Activated CD8-positive, alpha-beta T cell treated with anti-CD3 and anti-CD28 coated beads, Interleukin-2, amount 10 ng/mL, durations not matched to agents 7 days and 5 days (primary cell): ENCODE measurements around the gene CCDC28A. TPM values are rescaled to one million over a fixed set of nuclear protein-coding genes. Genes with fewer than 3 reads are reported as not detected.
"Not testable (repeated sequence)": the region's sequence is repeated elsewhere in the genome, so short reads cannot be mapped to it uniquely, and the experiment has no call there.

Source experiments
- ATAC-seq: fragments of 150-1000 bp; cut with Tn5 transposase; one replicate; pipeline ENCODE4 v1.10.0; 2021; ENCODE audit warnings: moderate library complexity
- CTCF ChIA-PET: fragments of 350-600 bp; sonication (Branson Sonifier 250); formaldehyde crosslinking; loops from one replicate; lab custom pipeline; 2021; ENCODE audit warnings: antibody characterized with exemption; lab: Charles Lee
- POLR2A ChIA-PET: fragments of 350-600 bp; sonication (Branson Sonifier 250); formaldehyde crosslinking; loops from one replicate; lab custom pipeline; 2021; ENCODE audit warnings: antibody characterized with exemption; lab: Charles Lee
- DNase-seq: peaks from one replicate; pipeline ENCODE4 v3.0.0-alpha.2; 2020
- H3K27ac Mint-ChIP-seq: one replicate; pipeline ENCODE4 v1.8.0; 2021; ENCODE audit warnings: mild to moderate bottlenecking, mixed read lengths
- H3K27me3 Mint-ChIP-seq: one replicate; pipeline ENCODE4 v1.8.0; 2021; ENCODE audit warnings: low read depth, mixed read lengths
- H3K36me3 Mint-ChIP-seq: one replicate; pipeline ENCODE4 v1.8.0; 2021; ENCODE audit warnings: low read depth, mixed read lengths
- H3K4me1 Mint-ChIP-seq: one replicate; pipeline ENCODE4 v1.8.0; 2021; ENCODE audit warnings: low read depth, mixed read lengths
- H3K4me3 Mint-ChIP-seq: one replicate; pipeline ENCODE4 v1.8.0; 2021; ENCODE audit warnings: mild to moderate bottlenecking, mixed read lengths
- H3K9me3 Mint-ChIP-seq: one replicate; pipeline ENCODE4 v1.8.0; 2022; ENCODE audit warnings: mixed read lengths; ENCODE audit not compliant: insufficient read depth
- total RNA-seq, 2 experiments: library from RNA; stranded (reverse); gene quantifications; one replicate each; pipeline ENCODE4 v1.2.3, GENCODE V29; 2021

The CCDC28A gene
- total RNA-seq = 10 to 100 TPM; 17.4 to 19.2 TPM

GRCh38 chr6:138773177-138774091 is at the start of gene CCDC28A:
Gene CCDC28A, plus strand, starts transcription at chr6:138773769. Its CDS starts 2,352 bp downstream, at chr6:138776121.
- CTCF ChIA-PET = interaction anchor here (0.7 to 2.1 kb wide), 6 partner anchors 9 to 328 kb away, joined by 3 to 8 read pairs (median 5); no protein-coding TSS in a partner anchor
- DNase-seq = peak; percentile 95
- Mint-ChIP-seq H3K27ac (peak within 1 kb of the TSS; percentile 100), H3K36me3 (no peaks in the 10 kb centered on the region), H3K4me1 (peaks cover 18% of the 10 kb centered on the region), H3K27me3 (no peaks in the 10 kb centered on the region), H3K9me3 (no peaks in the 10 kb centered on the region), H3K4me3 (peak within 1 kb of the TSS; percentile 95)
- POLR2A ChIA-PET = interaction anchor here (0.6 to 2.6 kb wide), 11 partner anchors 51 to 1526 kb away, joined by 3 to 23 read pairs (median 4); partner anchors contain the start of gene CITED2
- ATAC-seq = peak; percentile 89

- CTCF ChIA-PET = interaction anchor here (1.0 kb wide), 1 partner anchor 11 kb away, joined by 3 read pairs; no protein-coding TSS in a partner anchor
These were observed 49.6 kb upstream of the CCDC28A start for GRCh38 chr6:138724015-138724414.

DNA sequence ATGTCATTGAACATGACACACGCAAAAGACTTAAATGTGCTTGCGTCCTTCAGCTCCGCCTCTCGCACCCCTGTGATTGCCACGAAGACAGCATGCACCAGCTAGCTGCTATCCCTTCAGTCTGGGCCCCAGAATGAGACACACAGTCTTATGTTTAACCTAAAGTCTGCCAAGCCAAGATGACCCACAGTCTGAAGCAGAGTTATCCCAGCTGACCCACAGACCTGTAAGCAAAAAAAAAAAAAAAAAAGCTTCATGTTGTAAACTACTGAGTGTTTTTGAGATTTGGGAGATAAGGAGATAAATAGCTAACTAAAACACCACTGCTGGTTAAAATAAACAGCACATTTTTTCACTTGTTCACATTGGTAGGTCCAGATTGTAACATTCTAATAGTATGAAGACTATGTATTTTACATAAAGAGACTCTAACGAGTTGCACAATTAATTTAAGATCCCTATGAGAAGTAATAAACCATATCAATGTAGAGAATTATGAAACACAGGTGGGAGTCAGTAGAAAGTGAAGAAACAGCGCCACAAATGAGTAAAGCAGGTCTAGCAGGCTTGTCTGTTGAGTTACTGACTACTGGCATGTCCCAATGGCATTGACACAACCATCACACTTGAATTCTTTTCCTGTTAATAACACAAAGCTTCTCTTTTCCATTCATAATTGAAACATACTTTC is 47.4 kb upstream of the CCDC28A start:
- DNase-seq = no peak
- no peak overlapping the region for H3K27ac Mint-ChIP-seq

More at GRCh38 chr6:138724015-138724414, 49.6 kb upstream of the CCDC28A start:
- Mint-ChIP-seq H3K27me3 (peaks cover 5% of the 10 kb centered on the region), H3K36me3 (no peaks in the 10 kb centered on the region), H3K4me1 (peaks cover 2% of the 10 kb centered on the region), H3K4me3 (no peak overlapping the region), H3K27ac (no peak overlapping the region), H3K9me3 (no peaks in the 10 kb centered on the region)
- no peak for ATAC-seq
- POLR2A ChIA-PET = no interaction called here
- no peak for DNase-seq

GRCh38 chr6:138726757-138727097 is 46.8 kb upstream of the CCDC28A start:
- CTCF ChIA-PET = interaction anchor here (1.8 kb wide), 1 partner anchor 35 kb away, joined by 5 read pairs; no protein-coding TSS in a partner anchor

More for the DNA sequence above, 47.4 kb upstream of the CCDC28A start:
- H3K27me3 Mint-ChIP-seq = peaks cover 3% of the 10 kb centered on the region
- no peaks in the 10 kb centered on the region for H3K36me3 Mint-ChIP-seq
- no peak for ATAC-seq
- ChIA-PET CTCF (interaction anchor here (1.8 kb wide), 1 partner anchor 34 kb away, joined by 5 read pairs; no protein-coding TSS in a partner anchor), POLR2A (no interaction called here)
- peaks cover 2% of the 10 kb centered on the region for H3K4me1 Mint-ChIP-seq
- H3K4me3 Mint-ChIP-seq = no peak overlapping the region
- H3K9me3 Mint-ChIP-seq = no peaks in the 10 kb centered on the region

DNA sequence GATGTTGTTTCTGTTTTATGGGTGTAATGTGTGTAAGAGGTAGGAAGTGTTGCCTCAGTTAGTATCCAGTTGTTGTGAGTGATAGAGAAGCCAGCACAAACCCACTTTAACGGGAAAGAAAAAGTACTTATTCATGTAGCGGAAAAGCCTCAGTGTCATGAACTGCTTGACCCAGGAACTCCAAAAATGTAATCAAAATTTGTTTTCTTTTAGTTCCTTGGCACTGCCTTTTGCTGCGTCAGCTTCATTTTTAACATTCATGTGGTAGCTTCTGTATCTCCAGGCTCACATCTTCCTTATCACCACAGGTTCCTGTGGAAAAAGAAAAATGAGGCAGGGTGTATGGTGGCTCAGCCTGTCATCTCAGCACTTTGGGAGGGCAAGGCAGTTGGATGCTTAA is 46.4 kb upstream of the CCDC28A start:
- no peaks in the 10 kb centered on the region for H3K36me3 Mint-ChIP-seq
- peaks cover 3% of the 10 kb centered on the region for H3K27me3 Mint-ChIP-seq
- POLR2A ChIA-PET = no interaction called here
- no peak overlapping the region for H3K4me3 Mint-ChIP-seq
- H3K27ac Mint-ChIP-seq = no peak overlapping the region
- no peaks in the 10 kb centered on the region for H3K9me3 Mint-ChIP-seq
- CTCF ChIA-PET = interaction anchor here (1.8 kb wide), 1 partner anchor 35 kb away, joined by 5 read pairs; no protein-coding TSS in a partner anchor
- H3K4me1 Mint-ChIP-seq = peaks cover 2% of the 10 kb centered on the region
- ATAC-seq (no peak), DNase-seq (no peak)

More at GRCh38 chr6:138726757-138727097, 46.8 kb upstream of the CCDC28A start:
- H3K9me3 Mint-ChIP-seq = no peaks in the 10 kb centered on the region
- POLR2A ChIA-PET = no interaction called here
- H3K27ac Mint-ChIP-seq = no peak overlapping the region
- no peaks in the 10 kb centered on the region for H3K36me3 Mint-ChIP-seq
- DNase-seq (no peak), ATAC-seq (no peak)
- no peak overlapping the region for H3K4me3 Mint-ChIP-seq
- peaks cover 2% of the 10 kb centered on the region for H3K4me1 Mint-ChIP-seq
- H3K27me3 Mint-ChIP-seq = peaks cover 3% of the 10 kb centered on the region

DNA sequence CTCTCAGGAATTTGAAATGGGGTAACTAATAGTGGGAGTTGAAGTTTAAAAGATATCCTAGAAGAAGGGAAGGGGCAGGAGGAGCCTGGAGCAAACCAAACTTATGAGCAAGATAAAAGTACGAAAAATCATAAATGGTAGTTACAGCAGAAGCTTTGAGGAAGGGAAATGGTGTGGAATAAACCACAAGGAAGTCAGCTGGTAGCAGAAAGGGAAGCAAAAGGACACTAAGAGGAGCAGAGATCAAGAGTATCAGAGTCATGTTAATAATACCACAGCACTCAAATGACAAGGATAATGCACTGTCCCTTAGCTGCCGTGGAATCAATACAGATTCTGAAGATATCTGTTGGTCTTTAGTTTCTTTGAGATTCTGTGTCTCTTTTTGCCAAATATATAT is 44.9 kb upstream of the CCDC28A start:
- POLR2A ChIA-PET = no interaction called here
- H3K4me1 Mint-ChIP-seq = peaks cover 2% of the 10 kb centered on the region
- DNase-seq (no peak), ATAC-seq (no peak)
- no peak overlapping the region for H3K4me3 Mint-ChIP-seq
- peaks cover 3% of the 10 kb centered on the region for H3K27me3 Mint-ChIP-seq
- CTCF ChIA-PET = no interaction called here
- no peaks in the 10 kb centered on the region for H3K9me3 Mint-ChIP-seq
- no peak overlapping the region for H3K27ac Mint-ChIP-seq
- no peaks in the 10 kb centered on the region for H3K36me3 Mint-ChIP-seq

DNA sequence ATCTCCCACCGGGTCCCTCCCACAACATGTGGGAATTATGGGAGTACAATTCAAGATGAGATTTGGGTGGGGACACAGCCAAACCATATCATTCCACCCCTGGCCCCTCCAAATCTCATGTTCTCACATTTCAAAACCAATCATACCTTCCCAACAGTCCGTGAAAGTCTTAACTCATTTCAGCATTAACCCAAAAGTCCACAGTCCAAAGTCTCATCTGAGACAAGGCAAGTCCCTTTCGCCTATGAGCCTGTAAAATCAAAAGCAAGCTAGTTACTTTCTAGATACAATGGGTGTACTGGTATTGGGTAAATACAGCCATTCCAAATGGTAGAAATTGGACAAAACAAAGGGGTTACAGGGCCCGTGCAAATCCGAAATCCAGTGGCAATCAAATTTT is 43.5 kb upstream of the CCDC28A start:
- H3K4me1 Mint-ChIP-seq, H3K4me3 Mint-ChIP-seq, H3K27me3 Mint-ChIP-seq, ATAC-seq, DNase-seq, CTCF ChIA-PET, H3K27ac Mint-ChIP-seq, H3K36me3 Mint-ChIP-seq, POLR2A ChIA-PET, H3K9me3 Mint-ChIP-seq: not testable (repeated sequence)

DNA sequence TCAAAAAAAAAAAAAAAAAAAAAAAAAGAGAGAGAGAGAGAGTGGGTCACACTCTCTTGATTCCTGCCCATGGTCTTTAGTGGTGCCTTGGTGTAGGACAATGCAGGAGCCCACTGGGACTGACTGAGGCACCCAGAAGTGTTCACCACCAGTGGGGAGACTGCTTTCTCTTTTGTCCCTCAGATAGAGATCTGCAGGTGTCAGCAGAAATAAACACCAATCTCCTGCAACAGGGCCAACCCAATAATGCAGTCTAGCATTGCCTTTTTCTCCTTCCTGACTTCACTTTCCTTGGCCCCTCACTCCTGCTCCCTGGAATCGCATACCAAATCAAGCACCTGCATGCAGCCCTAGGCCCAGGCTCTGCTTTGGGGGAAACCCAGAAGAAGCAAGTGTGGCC is 39.0 kb upstream of the CCDC28A start:
- no peak for DNase-seq
- Mint-ChIP-seq H3K9me3 (peaks cover 4% of the 10 kb centered on the region), H3K27ac (no peak overlapping the region), H3K4me1 (no peaks in the 10 kb centered on the region), H3K36me3 (no peaks in the 10 kb centered on the region), H3K4me3 (no peak overlapping the region), H3K27me3 (no peaks in the 10 kb centered on the region)
- ATAC-seq = no peak
- ChIA-PET POLR2A (no interaction called here), CTCF (no interaction called here)

DNA sequence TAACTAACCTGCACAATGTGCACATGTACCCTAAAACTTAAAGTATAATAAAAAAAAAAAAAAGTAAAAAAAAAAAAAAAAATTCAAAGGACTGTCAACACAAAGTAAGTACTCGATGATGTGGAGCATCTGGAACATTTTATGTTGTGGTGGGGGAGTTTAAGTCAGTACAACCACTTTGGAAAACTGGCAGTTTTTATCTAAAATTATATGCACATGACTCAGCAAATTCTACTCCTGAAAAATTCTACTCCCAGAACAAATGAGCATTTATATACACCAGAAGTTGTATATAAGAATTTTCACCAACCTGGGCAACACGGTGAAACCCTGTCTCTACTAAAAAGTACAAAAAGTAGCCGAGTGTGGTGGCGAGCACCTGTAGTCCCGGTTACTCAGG is 36.9 kb upstream of the CCDC28A start:
- Mint-ChIP-seq H3K27me3 (no peaks in the 10 kb centered on the region), H3K4me1 (no peaks in the 10 kb centered on the region), H3K36me3 (no peaks in the 10 kb centered on the region), H3K27ac (no peak overlapping the region), H3K9me3 (peaks cover 4% of the 10 kb centered on the region), H3K4me3 (no peak overlapping the region)
- ChIA-PET POLR2A (no interaction called here), CTCF (no interaction called here)
- ATAC-seq (no peak), DNase-seq (no peak)

DNA sequence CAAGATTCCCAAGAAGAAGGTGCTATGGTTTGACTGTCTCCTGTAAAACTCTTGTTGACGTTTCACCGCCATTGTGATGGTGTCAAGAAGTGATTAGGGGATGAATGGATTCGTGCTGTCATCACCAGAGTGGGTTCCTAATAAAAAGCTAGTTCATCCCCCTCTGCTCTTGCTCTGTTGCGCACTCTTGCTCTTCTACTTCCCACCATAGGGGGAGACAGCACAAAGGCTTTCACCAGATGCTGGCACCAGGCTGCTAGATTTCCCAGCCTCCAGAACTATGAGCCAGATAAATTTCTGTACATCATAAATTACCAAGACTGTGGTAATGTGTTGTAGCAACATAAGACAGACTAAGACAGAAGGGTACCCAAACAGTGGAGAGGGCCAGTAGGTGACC is 21.6 kb upstream of the CCDC28A start:
- Mint-ChIP-seq H3K4me3 (no peak overlapping the region), H3K27me3 (no peaks in the 10 kb centered on the region), H3K27ac (no peak overlapping the region), H3K9me3 (no peaks in the 10 kb centered on the region), H3K4me1 (no peaks in the 10 kb centered on the region), H3K36me3 (no peaks in the 10 kb centered on the region)
- ATAC-seq (no peak), DNase-seq (no peak)
- POLR2A ChIA-PET = no interaction called here
- CTCF ChIA-PET = interaction anchor here (1.0 kb wide), 1 partner anchor 164 kb away, joined by 3 read pairs; no protein-coding TSS in a partner anchor

GRCh38 chr6:138757136-138757535 is 16.4 kb upstream of the CCDC28A start:
- Mint-ChIP-seq H3K4me1 (no peaks in the 10 kb centered on the region), H3K36me3 (no peaks in the 10 kb centered on the region), H3K9me3 (no peaks in the 10 kb centered on the region), H3K4me3 (no peak overlapping the region), H3K27ac (no peak overlapping the region), H3K27me3 (no peaks in the 10 kb centered on the region)
- no peak for DNase-seq
- POLR2A ChIA-PET = no interaction called here
- ATAC-seq = no peak
- CTCF ChIA-PET = no interaction called here
